HG03108 (cell line): ENCODE data around the gene ARHGEF1.
A peak's percentile ranks its signal among the peaks of the same experiment; 100 is the strongest.

Source experiments
- ATAC-seq: cut with Tn5 transposase; IDR thresholded peaks from one replicate; pipeline ENCODE4 v1.9.1; 2021; ENCODE audit warnings: moderate library complexity; ENCODE audit not compliant: unreplicated experiment

ARHGEF1 gene

DNA sequence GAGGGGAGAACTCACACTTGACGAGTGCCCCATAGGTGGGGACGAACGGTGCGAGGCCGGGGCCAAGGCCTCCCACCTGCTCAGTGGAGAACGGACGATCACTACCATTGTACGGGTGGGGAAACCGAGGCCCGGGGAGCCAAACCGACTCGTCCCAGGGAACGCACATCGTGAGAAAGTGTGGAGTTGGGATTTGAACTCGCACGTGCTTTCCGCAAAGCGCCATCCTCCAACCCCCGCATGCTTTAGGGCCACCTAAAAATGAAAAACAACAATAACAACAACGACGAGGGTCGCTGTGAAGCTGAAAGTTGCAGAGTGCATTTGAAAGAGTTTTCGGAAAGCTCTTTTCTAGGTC lies 458 bp downstream of the ARHGEF1 start:
- ATAC-seq, result no peak

DNA sequence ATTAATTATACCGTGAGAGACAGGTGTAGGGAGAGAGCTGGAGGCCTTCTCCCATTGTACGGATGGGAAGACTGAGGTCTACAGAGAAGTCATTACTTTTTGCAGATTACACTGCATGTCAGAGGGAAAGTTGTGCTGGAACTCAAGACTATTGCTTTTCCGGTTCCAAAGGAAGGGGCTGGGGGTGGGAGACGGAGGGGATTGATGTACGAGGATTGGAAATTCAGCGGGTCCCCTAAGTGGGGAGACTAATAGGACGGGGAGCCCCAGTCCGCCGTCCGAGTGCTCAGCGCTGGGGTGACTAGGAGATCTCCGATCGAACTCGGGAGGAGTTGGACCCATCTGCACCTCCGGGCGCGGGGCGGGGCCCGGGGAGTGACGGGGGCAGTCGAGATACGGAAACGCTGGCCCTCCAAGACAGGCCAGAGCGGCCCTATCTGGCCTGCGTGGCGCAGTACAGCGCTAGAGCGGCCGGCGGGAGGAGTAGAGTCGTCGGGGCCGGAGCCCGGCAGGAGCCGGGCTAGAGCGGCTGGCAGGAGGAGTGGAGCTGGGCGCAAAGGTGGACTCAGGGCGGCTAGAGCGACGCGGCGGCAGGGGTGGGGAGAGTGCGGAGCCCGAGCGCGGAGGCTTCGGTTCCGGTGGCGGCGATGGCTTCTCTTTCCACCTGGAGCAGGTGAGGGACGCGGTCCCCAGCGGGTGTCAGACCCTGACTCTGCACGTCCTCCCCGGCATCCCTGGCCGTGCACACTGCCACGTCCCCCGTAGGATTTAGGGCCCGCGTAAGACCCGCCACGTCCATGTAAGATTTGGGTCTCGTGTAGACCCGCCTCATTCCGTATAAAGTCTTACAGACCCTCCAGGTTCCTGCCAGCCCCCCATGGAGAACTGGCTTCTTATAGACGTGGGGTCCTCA lies 1.1 kb downstream of the ARHGEF1 start:
- ATAC-seq, result peak; percentile 62

DNA sequence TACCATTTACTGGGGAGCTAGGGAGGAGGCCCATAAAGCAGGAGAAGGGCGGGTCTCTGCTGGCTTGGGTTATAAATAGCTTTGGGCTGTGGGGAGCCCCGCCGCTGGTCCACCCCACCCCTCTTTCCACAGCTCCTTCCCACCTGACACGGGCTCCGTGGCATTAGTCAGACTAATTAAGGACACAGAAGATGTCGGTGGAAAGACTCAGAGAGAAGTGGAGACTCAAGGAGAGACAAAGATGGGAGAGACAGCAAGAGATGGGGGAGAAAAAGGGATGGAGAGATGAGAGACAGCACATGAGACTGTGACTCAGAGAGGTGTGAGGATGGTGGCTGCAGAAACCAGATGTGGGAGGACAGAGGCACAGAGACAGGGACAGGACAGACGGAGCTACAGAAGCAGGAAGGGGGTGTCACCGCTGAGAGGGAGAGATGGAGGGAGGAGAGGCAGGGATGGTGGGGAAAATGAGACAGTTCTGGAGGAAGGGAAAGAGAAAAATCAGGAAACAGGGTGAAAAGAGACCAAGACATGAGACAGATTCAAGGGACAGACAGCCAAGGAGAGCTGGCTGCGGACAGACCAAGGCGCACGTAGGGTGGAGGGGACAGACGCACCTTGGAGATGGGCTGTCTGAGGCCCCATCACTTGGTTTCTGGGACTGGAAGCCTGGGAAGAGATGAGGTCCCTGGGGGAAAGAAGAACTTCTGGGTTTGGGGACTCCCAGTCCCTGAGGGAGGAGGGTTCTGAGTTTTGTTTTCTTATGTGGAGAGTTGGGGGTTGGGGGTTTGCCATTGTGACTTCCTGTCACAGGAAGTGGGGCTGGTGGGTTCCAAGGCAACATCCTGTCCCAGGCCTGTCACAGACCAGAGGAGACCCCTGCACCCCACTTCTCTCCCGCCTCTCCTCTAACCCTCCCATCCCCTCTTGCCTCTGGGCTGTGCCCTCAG lies 4.1 kb downstream of the ARHGEF1 start:
- no peak for ATAC-seq

DNA sequence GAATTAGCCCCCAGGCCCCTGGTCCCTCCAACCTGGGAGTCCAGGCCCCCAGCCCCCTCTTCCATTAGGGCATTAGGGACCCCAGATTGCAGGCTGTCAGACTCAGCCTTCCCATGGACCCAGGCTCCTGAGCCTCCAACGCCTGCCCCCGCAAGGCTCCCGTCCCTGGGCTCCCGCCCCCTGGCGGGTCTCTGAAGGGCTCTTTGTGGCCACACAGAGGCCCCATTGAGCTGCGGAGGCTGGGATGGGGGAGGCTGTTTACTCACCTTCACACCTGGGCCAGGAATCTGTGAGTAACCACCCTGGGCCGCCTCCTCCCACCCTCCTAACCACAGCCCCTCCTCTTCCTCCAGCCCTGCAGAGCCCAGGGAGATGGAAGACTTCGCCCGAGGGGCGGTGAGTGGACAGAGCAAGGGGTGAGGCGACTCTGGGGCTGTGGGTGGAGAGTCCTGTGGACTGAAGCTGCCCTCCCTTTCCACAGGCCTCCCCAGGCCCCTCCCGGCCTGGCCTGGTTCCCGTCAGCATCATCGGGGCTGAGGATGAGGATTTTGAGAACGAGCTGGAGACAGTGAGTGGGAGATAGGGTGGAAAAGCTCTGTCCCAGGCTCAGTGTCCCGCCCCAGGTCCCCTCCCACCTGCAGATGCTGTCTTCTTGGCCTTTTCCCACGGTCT lies 4.9 kb downstream of the ARHGEF1 start:
- no peak for ATAC-seq

DNA sequence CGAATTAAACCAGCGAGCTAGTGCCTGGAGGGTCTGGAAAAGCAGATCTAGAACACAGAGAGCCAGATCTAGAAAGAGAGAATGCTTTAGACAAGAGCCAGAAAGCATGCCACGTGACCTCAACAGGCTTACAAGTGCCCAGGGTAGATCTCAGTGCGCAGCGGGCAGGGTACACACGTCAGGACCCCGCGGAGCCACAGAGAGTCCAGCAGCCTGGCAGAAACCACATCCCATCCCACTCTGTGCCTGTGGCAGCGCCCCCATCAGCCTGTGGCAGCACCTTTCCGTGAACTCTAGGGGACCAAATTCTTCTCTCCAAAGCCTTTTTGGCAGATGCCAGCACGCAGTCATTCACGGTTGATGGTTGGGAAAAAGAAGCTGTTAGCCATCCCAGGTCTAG lies 5.9 kb downstream of the ARHGEF1 start:
- no peak for ATAC-seq

DNA sequence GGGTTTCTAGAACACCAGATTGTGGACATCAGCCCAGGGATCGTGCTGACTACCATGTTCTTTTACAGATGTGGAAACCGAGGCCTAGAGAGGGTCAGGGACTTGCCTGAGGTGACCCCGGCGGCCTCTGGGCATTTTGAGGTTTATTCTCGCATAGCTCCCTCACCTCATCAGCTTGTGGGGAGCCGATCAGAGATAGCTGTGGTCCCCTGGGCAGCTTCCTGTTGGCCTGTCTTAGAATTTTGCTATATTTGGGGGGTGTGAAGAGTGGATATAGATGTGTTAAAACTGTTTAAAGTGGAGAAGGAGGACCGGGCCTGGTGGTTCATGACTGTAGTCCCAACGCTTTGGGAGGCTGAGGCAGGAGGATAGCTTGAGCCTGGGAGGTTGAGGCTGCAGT lies 6.9 kb downstream of the ARHGEF1 start:
- ATAC-seq, result no peak

DNA sequence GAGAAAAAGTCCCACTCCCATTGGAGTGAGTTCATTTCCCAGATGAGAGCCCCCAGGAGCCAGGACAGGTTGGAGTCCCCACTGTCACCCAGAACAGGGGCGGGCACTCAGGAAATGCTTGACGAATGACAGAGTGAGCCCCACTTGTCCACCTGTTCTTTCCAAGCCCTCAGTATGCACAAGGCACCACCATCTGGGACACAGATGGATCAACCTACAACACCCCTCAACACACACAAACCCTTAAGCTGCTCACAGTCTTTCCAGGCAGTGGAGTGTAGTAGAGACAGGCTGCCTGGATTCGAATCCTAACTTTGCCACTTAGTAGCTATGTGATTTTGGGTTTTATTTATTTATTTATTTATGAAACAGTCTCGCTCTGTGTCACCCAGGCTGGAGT lies 8.0 kb downstream of the ARHGEF1 start:
- ATAC-seq, result no peak

DNA sequence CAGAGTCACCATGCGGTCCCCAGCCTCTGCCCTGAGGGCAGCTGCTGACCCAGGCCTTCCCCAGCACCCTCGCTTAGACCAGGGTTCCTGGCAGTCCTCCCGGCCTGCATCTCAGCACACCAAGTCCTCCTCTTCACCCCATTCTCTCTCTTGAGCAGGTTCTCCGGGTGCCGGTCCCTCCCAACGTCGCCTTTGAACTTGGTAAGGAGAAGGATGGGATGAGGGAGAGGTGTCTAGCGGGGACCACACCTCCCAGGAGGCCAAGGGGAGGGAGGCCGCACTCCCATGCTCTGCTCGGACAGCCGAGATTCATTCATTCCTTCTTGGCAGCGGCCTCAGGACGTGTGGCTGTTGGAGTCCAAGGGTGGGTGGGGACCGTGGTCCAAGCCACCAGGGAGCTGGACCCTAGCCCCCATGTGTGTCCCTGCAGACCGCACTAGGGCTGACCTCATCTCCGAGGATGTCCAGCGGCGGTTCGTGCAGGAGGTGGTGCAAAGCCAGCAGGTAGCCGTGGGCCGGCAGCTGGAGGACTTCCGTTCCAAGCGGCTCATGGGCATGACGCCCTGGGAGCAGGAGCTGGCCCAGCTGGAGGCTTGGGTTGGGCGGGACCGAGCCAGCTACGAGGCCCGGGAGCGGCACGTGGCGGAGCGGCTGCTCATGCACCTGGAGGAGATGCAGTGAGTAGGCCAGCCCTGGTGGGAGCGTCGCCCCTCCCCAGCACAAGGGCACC lies 9.4 kb downstream of the ARHGEF1 start:
- ATAC-seq, result no peak

DNA sequence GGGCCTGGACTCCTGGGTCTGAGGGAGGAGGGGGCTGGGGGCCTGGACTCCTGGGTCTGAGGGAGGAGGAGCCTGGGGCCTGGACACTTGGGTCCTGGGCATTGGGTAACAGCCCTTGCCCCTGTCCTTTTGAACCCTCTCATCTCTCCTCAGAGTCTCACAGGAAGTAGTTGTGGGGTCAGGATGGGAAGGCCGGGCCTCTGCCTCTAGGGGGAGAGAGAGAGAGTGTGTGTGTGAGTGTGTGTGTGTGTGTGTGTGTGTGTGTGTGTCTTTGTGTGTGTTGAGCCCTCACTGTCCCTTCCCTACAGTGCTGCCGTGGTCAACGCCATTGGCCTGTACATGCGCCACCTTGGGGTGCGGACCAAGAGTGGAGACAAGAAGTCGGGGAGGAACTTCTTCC lies 10.9 kb downstream of the ARHGEF1 start:
- ATAC-seq, result no peak

DNA sequence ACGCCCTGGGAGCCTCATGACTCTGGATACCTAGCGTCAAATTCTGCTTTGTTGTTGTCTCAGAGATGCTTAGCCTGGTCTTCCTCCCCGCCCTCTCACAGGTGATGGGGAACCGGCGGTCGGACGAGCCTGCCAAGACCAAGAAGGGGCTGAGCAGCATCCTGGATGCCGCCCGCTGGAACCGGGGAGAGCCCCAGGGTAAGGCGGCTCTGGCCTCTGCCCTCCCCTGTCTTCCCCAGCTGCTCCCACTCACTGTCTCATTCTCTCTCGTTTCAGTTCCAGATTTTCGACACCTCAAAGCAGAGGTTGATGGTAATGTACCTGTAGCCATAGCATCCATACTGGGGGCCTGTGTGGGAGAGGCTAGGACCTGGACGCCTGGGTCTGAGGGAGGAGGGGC lies 11.4 kb downstream of the ARHGEF1 start:
- ATAC-seq, result no peak

DNA sequence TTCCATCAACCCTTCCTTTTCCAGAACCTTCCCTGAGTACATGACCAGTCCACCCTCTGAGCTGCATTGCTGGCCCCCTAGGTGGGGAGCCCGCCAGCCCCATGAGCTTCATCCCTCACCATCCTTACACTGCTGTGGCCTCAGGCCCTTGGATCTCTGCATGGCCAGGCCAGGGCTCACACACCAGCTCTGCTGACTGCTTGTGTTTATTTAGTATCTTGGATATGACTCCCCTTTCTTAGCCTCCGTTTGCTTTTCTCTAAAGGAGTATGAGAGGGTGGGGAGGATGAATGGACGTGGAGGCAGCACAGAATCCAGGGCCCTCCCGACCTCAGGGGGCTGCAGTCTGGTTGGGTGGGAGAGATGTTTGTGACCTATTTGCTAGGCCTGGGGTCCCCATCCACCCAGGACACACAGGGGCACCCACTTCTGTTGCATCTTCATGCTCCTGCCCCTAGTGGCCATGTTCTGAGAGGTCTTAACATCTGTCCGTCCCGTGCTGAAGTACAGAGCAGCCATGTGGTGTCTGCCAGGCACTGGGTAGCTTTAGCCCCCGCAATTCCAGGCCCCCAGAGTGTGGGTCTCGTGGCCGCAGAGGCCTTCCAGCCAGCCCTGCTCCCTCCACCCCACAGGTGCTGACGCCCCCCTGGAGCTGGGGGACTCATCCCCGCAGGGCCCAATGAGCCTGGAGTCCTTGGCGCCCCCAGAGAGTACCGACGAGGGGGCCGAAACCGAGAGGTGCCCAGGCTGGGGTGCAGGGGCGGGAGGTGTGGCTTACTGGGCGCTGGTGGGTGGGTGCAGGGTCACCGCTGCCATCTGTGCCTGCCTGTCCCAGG lies 13.0 kb downstream of the ARHGEF1 start:
- ATAC-seq, result no peak

DNA sequence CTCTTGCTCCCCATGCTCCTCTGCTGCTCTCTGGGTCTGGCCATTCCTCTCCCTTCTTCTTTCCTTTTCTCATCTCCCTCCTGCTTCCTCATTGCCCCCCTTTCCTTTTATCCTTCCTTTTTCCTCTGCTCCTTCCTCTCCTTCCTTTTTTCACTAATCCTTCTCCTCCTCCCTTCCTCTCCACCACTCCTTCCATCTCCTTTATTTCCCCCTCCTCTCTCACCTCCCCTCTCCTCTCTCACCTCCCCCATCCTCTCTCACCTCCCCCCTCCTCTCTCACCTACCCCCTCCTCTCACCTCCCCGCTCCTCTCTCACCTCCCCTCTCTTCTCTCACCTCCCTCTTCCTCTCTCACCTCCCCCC lies 13.6 kb downstream of the ARHGEF1 start:
- ATAC-seq, result no peak

DNA sequence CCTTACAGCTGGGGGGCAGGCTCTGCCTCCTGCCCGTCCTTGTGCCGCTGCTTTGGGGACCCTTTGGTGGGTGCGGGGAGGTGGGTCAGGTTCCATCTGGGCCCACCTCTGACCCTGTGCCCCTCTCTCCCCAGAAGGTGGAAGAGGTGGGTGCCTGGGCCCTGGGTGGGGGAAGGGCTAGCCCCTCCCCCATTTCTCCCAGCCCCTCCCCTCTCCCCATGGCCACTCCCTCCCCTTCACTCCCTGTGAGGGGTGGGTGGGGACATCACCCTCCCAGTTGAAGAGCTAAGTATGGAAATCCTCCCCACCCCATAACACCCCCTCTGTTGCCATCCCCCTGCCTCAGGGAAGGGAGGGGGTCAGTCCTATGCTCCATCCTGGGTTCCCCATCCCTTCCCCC lies 14.2 kb downstream of the ARHGEF1 start:
- ATAC-seq, result no peak

DNA sequence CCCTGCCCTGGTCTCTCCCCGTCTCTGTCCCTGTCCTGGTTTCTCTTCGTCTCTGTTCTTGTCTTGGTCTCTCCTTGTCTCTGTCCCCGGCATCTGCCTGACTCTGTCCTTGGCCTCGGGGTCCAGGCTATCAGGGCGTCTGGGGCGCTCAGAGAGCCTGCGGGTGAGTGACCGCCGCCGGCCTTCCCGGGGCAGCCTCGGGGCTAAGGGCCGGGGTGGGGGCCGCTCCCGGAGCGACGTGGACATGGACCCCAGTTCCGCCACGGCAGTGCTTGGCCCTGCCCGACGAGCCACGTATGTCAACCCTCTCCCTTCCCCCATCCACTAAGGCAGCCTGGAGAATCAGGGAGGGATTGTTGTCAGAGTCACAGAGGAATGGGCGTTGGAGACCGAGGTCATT lies 14.8 kb downstream of the ARHGEF1 start:
- no peak for ATAC-seq

DNA sequence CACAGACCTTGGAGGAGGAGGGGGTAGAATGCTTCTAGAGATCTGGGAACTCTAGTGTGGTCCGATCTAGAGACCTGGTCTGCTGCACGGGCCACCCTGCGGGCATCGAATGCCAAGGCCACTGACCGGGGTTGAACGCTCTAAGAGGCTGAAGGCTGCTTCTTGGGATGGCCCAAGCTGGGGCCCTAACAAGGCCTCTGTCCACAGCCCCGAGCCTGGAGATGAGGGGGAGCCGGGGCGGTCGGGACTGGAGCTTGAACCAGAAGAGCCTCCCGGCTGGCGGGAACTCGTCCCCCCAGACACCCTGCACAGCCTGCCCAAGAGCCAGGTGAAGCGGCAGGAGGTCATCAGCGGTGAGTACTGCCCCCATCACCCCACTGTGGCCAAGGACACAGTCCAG lies 15.3 kb downstream of the ARHGEF1 start:
- ATAC-seq, result no peak

DNA sequence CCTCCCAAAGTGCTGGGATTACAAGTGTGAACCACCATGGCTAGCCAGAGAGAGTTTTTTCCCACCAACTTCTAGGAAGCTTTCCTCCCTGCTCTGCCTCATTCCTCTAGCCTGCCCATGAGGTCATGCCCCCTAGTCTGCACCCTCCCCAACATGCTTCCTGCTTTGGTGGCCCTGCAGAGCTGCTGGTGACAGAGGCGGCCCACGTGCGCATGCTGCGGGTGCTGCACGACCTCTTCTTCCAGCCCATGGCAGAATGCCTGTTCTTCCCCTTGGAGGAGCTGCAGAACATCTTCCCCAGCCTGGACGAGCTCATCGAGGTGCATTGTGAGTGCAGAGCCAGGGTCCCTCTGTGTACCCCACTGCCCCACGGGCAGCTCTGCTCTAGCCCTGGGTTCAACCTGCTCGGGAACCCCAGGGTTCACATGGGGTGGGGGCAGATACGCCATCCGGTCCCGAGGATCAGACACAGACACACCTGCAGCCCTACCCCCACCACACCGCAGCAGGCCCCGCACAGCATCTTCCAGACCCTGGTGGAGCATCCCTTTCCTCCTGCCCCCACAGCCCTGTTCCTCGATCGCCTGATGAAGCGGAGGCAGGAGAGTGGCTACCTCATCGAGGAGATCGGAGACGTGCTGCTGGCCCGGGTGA lies 18.9 kb downstream of the ARHGEF1 start:
- ATAC-seq, result no peak

DNA sequence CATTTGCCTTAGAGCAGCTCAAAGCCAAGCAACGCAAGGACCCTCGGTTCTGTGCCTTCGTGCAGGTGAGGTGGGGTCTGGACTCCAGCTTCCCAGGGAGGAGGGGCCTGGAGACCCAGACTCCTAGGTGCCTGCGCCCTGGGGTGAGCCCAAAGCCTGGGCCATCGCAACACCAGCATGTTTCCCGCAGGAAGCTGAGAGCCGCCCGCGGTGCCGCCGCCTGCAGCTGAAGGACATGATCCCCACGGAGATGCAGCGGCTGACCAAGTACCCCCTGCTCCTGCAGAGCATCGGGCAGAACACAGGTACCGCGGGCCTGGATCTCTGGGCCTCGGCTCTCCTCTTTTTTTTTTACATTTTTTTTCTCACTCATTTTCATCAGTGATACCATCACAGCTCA lies 19.6 kb downstream of the ARHGEF1 start:
- no peak for ATAC-seq

DNA sequence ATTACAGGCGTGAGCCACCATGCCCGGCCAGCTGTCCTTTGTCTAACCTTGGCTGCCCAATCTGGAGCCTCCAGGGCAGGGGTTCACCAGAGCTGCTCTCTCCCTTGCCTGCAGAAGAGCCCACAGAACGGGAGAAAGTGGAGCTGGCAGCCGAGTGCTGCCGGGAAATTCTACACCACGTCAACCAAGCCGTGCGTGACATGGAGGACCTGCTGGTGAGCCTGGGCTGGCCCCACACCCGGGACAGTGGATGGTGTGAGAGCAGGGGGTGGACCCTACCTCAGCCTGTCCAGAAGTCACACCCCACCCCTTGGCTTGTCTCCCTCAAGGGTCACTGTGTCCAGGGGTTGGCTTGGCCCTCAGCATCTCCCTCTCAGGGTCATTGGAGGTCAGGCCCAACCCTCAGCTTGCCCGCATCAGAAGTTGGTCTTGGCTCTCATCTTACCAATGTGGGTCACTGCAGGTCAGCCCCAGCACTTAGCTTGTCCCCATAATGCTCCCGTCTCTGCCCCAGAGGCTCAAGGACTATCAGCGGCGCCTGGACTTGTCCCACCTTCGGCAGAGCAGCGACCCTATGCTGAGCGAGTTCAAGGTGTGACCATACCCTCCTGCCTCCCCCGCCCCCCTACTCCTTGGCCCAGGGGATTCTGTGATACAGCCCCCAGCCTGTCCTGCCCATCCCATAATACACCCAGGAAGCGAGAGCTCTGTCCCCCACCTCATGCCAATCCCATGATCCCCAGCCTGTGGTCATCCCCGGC lies 20.4 kb downstream of the ARHGEF1 start:
- no peak for ATAC-seq
